Mucosa of stomach (tissue), 1 donor: ENCODE results near the gene TTYH2.

Experiments used
- H3K27me3 ChIP-seq: one replicate; pipeline ENCODE4 v1.7.0; 2013; ENCODE audit warnings: mild to moderate bottlenecking, low read length; ENCODE audit not compliant: control insufficient read depth, insufficient read depth
- H3K36me3 ChIP-seq: one replicate; pipeline ENCODE4 v1.7.0; 2013; ENCODE audit warnings: low read length; ENCODE audit not compliant: control insufficient read depth, insufficient read depth
- H3K4me1 ChIP-seq: one replicate; pipeline ENCODE4 v1.7.0; 2013; ENCODE audit warnings: mild to moderate bottlenecking, low read length; ENCODE audit not compliant: control insufficient read depth, insufficient read depth
- H3K4me3 ChIP-seq: one replicate; pipeline ENCODE4 v1.7.0; 2013; ENCODE audit warnings: low read length
- H3K9ac ChIP-seq: one replicate; pipeline ENCODE4 v1.7.0; 2013; ENCODE audit warnings: mild to moderate bottlenecking, low read length, moderate library complexity
- H3K9me3 ChIP-seq: one replicate; pipeline ENCODE4 v1.7.0; 2013; ENCODE audit warnings: mild to moderate bottlenecking, low read length, moderate library complexity; ENCODE audit not compliant: control insufficient read depth
- donor health status: Pancreatic carcinoma.

TTYH2 gene, protein sequence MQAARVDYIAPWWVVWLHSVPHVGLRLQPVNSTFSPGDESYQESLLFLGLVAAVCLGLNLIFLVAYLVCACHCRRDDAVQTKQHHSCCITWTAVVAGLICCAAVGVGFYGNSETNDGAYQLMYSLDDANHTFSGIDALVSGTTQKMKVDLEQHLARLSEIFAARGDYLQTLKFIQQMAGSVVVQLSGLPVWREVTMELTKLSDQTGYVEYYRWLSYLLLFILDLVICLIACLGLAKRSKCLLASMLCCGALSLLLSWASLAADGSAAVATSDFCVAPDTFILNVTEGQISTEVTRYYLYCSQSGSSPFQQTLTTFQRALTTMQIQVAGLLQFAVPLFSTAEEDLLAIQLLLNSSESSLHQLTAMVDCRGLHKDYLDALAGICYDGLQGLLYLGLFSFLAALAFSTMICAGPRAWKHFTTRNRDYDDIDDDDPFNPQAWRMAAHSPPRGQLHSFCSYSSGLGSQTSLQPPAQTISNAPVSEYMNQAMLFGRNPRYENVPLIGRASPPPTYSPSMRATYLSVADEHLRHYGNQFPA

GRCh38 chr17:74212913-74213791 is at the start of gene TTYH2:
Gene TTYH2, plus strand, starts transcription at chr17:74213571. Its CDS starts 17 bp downstream, at chr17:74213588.
- Histone ChIP-seq H3K9me3 (no peaks in the 10 kb centered on the region), H3K4me1 (peaks cover 20% of the 10 kb centered on the region), H3K4me3 (peak within 1 kb of the TSS; percentile 35), H3K36me3 (no peaks in the 10 kb centered on the region), H3K27me3 (peaks cover 9% of the 10 kb centered on the region), H3K9ac (peak within 1 kb of the TSS; percentile 70)

DNA sequence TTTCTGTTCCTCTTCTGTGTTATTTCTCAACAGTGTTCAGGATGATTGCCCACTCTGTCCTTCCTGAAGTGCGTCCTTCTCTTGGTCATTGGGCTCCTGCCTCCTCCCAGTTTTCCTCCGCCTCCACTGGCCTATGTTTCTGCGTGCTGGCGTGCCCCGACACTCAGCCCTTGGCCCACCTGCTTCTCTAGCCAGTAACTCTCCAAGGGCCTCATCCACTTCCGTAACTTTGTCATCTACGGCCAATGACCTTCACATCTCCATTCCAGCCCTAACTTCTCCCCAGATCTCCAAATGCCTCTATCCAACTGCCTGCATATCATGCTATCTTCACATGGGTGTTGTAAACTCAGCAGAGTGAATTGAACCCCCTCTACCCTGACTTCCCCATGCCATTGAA is 49.5 kb upstream of the TTYH2 start:
- no peak overlapping the region for H3K9ac ChIP-seq
- H3K9me3 ChIP-seq: no peaks in the 10 kb centered on the region
- peaks cover 4% of the 10 kb centered on the region for H3K27me3 ChIP-seq
- no peaks in the 10 kb centered on the region for H3K36me3 ChIP-seq
- no peak overlapping the region for H3K4me3 ChIP-seq
- H3K4me1 ChIP-seq: no peaks in the 10 kb centered on the region

GRCh38 chr17:74164446-74165045 is 48.8 kb upstream of the TTYH2 start:
- Histone ChIP-seq H3K4me3 (no peak overlapping the region), H3K27me3 (peaks cover 4% of the 10 kb centered on the region), H3K9me3 (no peaks in the 10 kb centered on the region), H3K36me3 (no peaks in the 10 kb centered on the region), H3K4me1 (no peaks in the 10 kb centered on the region), H3K9ac (no peak overlapping the region)

- Histone ChIP-seq H3K4me3 (no peak overlapping the region), H3K9ac (no peak overlapping the region), H3K9me3 (no peaks in the 10 kb centered on the region), H3K4me1 (no peaks in the 10 kb centered on the region), H3K36me3 (no peaks in the 10 kb centered on the region), H3K27me3 (peaks cover 4% of the 10 kb centered on the region)
Measured at GRCh38 chr17:74165797-74166365, 47.5 kb upstream of the TTYH2 start.

GRCh38 chr17:74170924-74171323 is 42.4 kb upstream of the TTYH2 start:
- no peaks in the 10 kb centered on the region for H3K36me3 ChIP-seq
- H3K27me3 ChIP-seq: peaks cover 12% of the 10 kb centered on the region
- no peak overlapping the region for H3K9ac ChIP-seq
- H3K9me3 ChIP-seq: no peaks in the 10 kb centered on the region
- H3K4me1 ChIP-seq: no peaks in the 10 kb centered on the region
- H3K4me3 ChIP-seq: no peak overlapping the region

DNA sequence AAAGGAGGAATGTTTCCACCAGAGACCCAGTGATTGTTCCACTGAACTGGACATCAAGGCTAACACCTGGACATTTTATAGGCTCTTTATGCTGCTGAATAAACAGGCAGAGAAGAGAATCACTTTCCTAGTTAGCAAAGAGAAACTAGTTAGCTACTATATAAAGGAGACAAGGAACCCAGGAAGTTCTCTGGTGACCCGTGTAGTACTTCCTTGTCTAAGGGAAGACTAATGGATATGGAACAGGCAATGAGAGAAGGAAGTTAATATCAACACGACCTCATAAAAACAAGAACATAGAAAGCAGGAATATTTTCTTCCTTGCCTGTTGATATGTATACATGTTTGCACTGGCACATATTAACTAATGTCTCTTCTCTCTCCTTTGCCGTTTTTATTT is 40.7 kb upstream of the TTYH2 start:
- Histone ChIP-seq H3K4me1 (no peaks in the 10 kb centered on the region), H3K4me3 (no peak overlapping the region), H3K9ac (no peak overlapping the region), H3K36me3 (no peaks in the 10 kb centered on the region), H3K9me3 (no peaks in the 10 kb centered on the region), H3K27me3 (peaks cover 25% of the 10 kb centered on the region)

DNA sequence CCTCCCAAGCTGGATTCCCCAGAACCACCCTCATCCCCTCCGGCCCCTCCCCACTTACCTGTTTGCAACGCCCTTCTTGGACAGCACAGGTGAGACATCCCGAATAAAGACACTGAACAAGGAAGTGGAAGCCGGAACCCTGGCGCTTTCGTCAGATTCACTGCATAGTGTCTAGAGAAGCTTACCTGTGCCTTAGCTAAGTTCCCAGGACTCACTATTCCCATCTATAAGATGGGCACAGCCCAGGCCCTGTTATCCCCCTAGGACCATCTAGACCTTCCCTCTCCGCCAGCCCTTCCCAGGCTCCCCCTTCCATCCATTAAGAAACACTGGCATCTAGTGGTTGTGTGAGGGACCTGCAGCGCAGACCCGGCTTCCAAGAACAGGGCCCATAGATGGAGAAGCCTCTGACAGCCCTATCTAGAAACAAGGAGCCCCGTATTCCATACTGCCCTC is 36.8 kb upstream of the TTYH2 start:
- Histone ChIP-seq H3K9me3 (no peaks in the 10 kb centered on the region), H3K4me1 (no peaks in the 10 kb centered on the region), H3K27me3 (peaks cover 30% of the 10 kb centered on the region), H3K9ac (no peak overlapping the region), H3K36me3 (no peaks in the 10 kb centered on the region), H3K4me3 (no peak overlapping the region)

DNA sequence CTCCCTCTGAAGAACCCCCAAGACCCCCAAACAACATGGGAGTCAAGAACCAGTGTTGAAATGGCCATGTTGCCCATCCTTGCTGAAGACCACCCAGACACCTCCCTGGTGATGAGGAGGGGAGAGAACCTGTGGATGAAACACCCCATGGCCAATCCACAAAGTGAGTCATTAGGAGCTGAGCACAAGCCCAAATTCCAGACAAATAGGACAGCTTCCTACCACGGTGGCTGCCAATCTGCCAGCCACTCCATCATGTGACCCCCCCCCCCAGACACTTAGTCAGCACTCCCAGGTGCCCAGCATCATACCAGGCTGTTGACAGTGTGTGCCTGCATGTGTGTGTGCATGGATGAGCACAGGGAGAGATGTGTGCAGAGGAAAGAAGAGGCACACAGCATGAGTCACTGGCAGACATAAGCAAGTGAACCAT is 36.3 kb upstream of the TTYH2 start:
- no peak overlapping the region for H3K9ac ChIP-seq
- no peaks in the 10 kb centered on the region for H3K9me3 ChIP-seq
- no peaks in the 10 kb centered on the region for H3K36me3 ChIP-seq
- H3K4me1 ChIP-seq: no peaks in the 10 kb centered on the region
- H3K27me3 ChIP-seq: peaks cover 30% of the 10 kb centered on the region
- H3K4me3 ChIP-seq: no peak overlapping the region

GRCh38 chr17:74179576-74179975 is 33.8 kb upstream of the TTYH2 start:
- Histone ChIP-seq H3K4me1 (no peaks in the 10 kb centered on the region), H3K9ac (no peak overlapping the region), H3K27me3 (peaks cover 30% of the 10 kb centered on the region), H3K9me3 (no peaks in the 10 kb centered on the region), H3K4me3 (no peak overlapping the region), H3K36me3 (no peaks in the 10 kb centered on the region)

GRCh38 chr17:74180336-74180735 is 33.0 kb upstream of the TTYH2 start:
- Histone ChIP-seq H3K27me3 (peaks cover 23% of the 10 kb centered on the region), H3K9me3 (no peaks in the 10 kb centered on the region), H3K4me1 (no peaks in the 10 kb centered on the region), H3K9ac (no peak overlapping the region), H3K4me3 (no peak overlapping the region), H3K36me3 (no peaks in the 10 kb centered on the region)

DNA sequence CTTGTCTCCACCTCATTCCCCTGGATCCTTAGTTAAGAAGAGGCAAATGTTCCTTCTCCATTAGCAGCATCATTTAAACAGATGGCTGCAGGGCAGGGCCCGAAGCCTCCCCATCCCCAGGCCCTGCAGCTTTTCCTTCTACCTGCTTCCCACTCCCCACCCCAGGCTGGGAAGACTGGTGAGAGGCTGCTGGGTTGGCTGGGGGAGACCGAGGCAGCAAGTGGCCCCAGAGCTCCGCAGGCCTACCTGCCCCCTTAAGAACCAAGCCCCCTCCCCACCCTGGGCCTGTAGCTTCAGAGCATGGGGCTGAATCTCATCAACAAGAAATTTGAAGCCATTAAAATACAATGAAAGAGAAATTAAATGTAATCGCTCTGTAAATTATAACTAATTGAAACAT is 32.0 kb upstream of the TTYH2 start:
- Histone ChIP-seq H3K36me3 (no peaks in the 10 kb centered on the region), H3K9me3 (no peaks in the 10 kb centered on the region), H3K27me3 (peaks cover 15% of the 10 kb centered on the region), H3K4me3 (no peak overlapping the region), H3K4me1 (no peaks in the 10 kb centered on the region), H3K9ac (no peak overlapping the region)
